Karpas-422 (cell line): Measurements from ENCODE around the gene STXBP6. TPM values are rescaled to one million over a fixed set of nuclear protein-coding genes. Genes with fewer than 3 reads are reported as not detected.

ENCODE experiments used
- DNase-seq: peaks from one replicate; pipeline ENCODE4 v3.0.0-alpha.2; 2015
- H2AFZ ChIP-seq: fragments of 200-600 bp; sonication (generic); 2 replicates; pipeline ENCODE4 v1.6.1; 2014; ENCODE audit warnings: antibody characterized with exemption, low read length, mixed read lengths
- H3K27ac ChIP-seq: fragments of 200-600 bp; sonication (generic); 2 replicates; pipeline ENCODE4 v1.5.1; 2014; ENCODE audit warnings: mild to moderate bottlenecking, low read length, moderate library complexity
- H3K27me3 ChIP-seq: fragments of 200-600 bp; sonication (generic); 2 replicates; pipeline ENCODE4 v1.6.1; 2014; ENCODE audit warnings: low read length, mixed read lengths
- H3K36me3 ChIP-seq: fragments of 200-600 bp; sonication (generic); 2 replicates; pipeline ENCODE4 v1.6.1; 2014; ENCODE audit warnings: low read length, mixed read lengths; ENCODE audit not compliant: insufficient read depth
- H3K4me1 ChIP-seq: fragments of 200-600 bp; sonication (generic); 2 replicates; pipeline ENCODE4 v1.6.1; 2014; ENCODE audit warnings: mild to moderate bottlenecking, low read length, mixed read lengths
- H3K4me2 ChIP-seq: fragments of 200-600 bp; sonication (generic); 2 replicates; pipeline ENCODE4 v1.6.1; 2014; ENCODE audit warnings: low read length, low read depth, mild to moderate bottlenecking; ENCODE audit not compliant: poor library complexity, severe bottlenecking
- H3K4me3 ChIP-seq: fragments of 200-600 bp; sonication (generic); 2 replicates; pipeline ENCODE4 v1.5.1; 2014; ENCODE audit warnings: mild to moderate bottlenecking, antibody characterized with exemption, low read length, mixed read lengths
- H3K79me2 ChIP-seq: fragments of 200-600 bp; sonication (generic); 2 replicates; pipeline ENCODE4 v1.6.1; 2014; ENCODE audit warnings: mild to moderate bottlenecking, low read length, mixed read lengths
- H3K9ac ChIP-seq: fragments of 200-600 bp; sonication (generic); 2 replicates; pipeline ENCODE4 v1.6.0; 2014; ENCODE audit warnings: low read length
- H3K9me2 ChIP-seq: fragments of 200-600 bp; sonication (generic), shearing (Covaris generic); replicated peaks from 2 replicates; pipeline ENCODE4 v1.6.0; 2014; ENCODE audit warnings: mild to moderate bottlenecking, low read length, moderate library complexity; ENCODE audit not compliant: insufficient read depth
- H3K9me3 ChIP-seq: fragments of 300-700, 200-600 bp; sonication (generic); 2 replicates; pipeline ENCODE4 v1.6.1; 2014; ENCODE audit warnings: low read length, mixed read lengths
- H4K20me1 ChIP-seq: fragments of 200-600 bp; sonication (generic); 2 replicates; pipeline ENCODE4 v1.6.1; 2014; ENCODE audit warnings: mild to moderate bottlenecking, antibody characterized with exemption, low read length, low read depth; ENCODE audit not compliant: insufficient read depth
- total RNA-seq: library from RNA; depleted of rRNA; stranded (reverse); fragments of >200 nt; shearing (Covaris generic); gene quantifications from 2 replicates; pipeline ENCODE4 v1.2.3, GENCODE V29; 2014; ENCODE audit warnings: low replicate concordance

The STXBP6 gene
- total RNA-seq, 1 experiment from 2014 or later: 1.3 TPM

DNA sequence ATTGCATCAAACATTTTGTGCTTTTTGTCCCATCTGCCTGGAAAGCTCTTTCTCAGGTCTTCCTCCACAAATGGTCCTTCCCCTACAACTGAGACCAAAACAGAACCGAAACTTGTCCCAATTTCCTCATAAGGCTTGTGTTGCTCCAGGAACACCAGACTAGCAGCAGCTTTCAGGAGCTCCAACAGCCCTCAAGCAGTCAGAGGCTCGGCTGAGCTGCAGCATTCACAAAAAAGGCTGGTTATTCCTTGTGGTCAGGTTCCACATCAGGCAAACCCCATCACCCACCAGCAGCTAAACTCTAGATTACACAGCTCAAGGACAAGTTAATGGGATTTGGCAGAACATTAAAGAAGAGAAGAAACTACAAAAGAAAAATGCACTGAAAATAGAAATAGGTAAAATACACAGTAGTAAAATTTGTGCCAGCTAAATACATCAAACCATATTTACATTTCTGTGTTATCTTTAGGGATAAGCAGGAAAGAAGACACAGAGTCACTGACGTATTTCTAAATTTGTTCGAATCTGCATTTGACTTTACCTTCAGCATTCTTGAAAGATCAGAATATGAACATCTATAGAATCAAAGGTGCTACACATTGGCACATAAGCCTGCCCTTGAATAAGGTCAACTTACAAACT lies 141.2 kb downstream of the STXBP6 start:
- H3K4me2 ChIP-seq: no peak overlapping the region
- H3K27me3 ChIP-seq: no peaks in the 10 kb centered on the region
- no peak for DNase-seq
- H3K36me3 ChIP-seq: no peaks in the 10 kb centered on the region
- no peaks in the 10 kb centered on the region for H3K9me2 ChIP-seq
- no peak overlapping the region for H3K27ac ChIP-seq
- H3K4me3 ChIP-seq: no peak overlapping the region
- no peak overlapping the region for H2AFZ ChIP-seq
- no peak overlapping the region for H3K9ac ChIP-seq
- H3K9me3 ChIP-seq: no peaks in the 10 kb centered on the region
- no peaks in the 10 kb centered on the region for H4K20me1 ChIP-seq
- no peaks in the 10 kb centered on the region for H3K4me1 ChIP-seq
- H3K79me2 ChIP-seq: no peaks in the 10 kb centered on the region

DNA sequence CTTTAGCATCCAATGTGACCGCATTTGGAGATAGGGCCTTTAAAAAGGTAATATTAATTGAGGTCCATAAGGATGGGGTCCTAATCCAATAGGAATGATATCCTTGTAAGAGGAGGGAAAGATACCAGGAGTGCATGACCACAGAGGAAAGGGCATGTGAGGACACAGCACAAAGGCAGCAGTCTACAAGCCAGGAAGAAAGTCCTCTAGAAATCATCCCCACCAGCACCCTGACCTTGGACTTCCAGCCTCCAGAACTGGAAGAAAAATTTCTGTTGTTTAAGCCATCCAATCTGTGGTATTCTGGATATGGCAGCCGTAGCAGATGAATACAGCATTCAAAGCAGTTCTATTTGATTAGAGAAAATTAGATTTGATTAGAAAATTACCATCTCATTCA lies 145.4 kb downstream of the STXBP6 start:
- no peak overlapping the region for H3K9ac ChIP-seq
- H3K4me3 ChIP-seq: no peak overlapping the region
- no peak overlapping the region for H3K4me2 ChIP-seq
- no peaks in the 10 kb centered on the region for H3K4me1 ChIP-seq
- no peak overlapping the region for H2AFZ ChIP-seq
- no peaks in the 10 kb centered on the region for H3K9me2 ChIP-seq
- H3K27me3 ChIP-seq: no peaks in the 10 kb centered on the region
- H3K79me2 ChIP-seq: no peaks in the 10 kb centered on the region
- no peak for DNase-seq
- no peaks in the 10 kb centered on the region for H3K9me3 ChIP-seq
- H3K27ac ChIP-seq: no peak overlapping the region
- no peaks in the 10 kb centered on the region for H4K20me1 ChIP-seq
- no peaks in the 10 kb centered on the region for H3K36me3 ChIP-seq

DNA sequence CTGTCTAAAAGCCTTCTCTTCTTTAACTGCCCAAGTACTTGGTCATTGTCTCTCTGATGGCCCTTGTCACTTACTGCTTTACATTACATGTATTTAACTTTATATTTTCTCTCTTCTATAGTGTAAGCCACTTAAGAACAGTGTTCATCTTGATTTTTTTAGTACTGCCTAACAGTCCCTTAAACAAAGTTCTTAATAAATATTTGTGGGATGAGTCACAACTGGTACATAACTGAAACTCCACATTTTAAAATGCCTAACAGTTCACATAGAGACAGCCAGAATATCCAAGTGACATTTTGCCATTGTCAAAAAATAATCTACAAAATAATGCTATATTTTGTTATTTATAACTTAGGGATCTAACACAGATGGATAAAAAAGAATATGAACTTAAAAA lies 146.6 kb downstream of the STXBP6 start:
- Histone ChIP-seq H3K79me2 (no peaks in the 10 kb centered on the region), H3K4me2 (no peak overlapping the region), H3K4me3 (no peak overlapping the region), H3K9me2 (no peaks in the 10 kb centered on the region), H3K4me1 (no peaks in the 10 kb centered on the region), H3K9me3 (no peaks in the 10 kb centered on the region), H2AFZ (no peak overlapping the region), H3K27ac (no peak overlapping the region), H3K36me3 (no peaks in the 10 kb centered on the region), H3K27me3 (no peaks in the 10 kb centered on the region), H4K20me1 (no peaks in the 10 kb centered on the region), H3K9ac (no peak overlapping the region)
- DNase-seq: no peak

DNA sequence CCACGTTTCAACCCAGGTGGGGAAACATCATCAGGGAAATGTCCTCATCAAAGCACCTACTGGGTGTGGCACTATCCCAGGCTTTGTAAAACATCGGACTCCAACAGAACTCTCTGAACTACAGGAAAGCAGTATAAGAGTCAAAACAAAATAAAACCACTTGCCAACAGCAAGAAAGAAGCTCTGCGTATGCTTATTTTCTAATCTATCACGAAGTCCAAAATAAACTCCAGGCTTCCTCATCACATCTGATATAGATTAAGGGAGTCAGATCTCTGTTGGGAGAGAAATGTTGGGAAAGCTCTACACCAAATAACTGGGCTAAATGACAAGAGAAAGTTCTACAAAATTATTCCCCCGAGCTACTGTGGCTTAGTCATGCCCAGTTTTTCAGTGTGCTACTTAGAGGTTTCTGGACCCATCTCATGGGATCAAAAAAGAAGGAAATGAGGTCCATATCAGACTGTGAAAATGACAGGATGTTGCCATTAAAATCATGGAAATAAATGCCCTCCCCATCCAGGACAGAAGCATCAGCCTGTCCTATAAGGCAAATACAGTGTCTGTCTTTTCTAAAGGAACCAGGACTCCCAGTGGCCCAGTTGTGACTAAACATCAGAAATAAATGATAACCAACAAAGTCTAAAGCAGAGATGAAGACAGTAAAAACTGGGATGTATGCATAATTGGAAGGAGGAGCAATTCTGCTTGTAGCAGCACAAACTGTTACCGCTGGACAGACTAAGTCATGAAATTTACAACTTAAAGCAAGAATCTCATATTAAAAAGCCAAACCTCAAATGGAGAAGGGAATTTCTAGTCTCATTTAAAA lies 149.5 kb downstream of the STXBP6 start:
- no peak overlapping the region for H3K27ac ChIP-seq
- H4K20me1 ChIP-seq: no peaks in the 10 kb centered on the region
- no peaks in the 10 kb centered on the region for H3K27me3 ChIP-seq
- no peak overlapping the region for H3K4me2 ChIP-seq
- H3K9me3 ChIP-seq: 0 out of 2 replicates have a peak, but pooled peaks cover 3% of the 10 kb centered on the region
- no peaks in the 10 kb centered on the region for H3K79me2 ChIP-seq
- DNase-seq: no peak
- H3K9ac ChIP-seq: no peak overlapping the region
- no peaks in the 10 kb centered on the region for H3K9me2 ChIP-seq
- H2AFZ ChIP-seq: no peak overlapping the region
- no peaks in the 10 kb centered on the region for H3K36me3 ChIP-seq
- H3K4me1 ChIP-seq: no peaks in the 10 kb centered on the region
- H3K4me3 ChIP-seq: no peak overlapping the region

DNA sequence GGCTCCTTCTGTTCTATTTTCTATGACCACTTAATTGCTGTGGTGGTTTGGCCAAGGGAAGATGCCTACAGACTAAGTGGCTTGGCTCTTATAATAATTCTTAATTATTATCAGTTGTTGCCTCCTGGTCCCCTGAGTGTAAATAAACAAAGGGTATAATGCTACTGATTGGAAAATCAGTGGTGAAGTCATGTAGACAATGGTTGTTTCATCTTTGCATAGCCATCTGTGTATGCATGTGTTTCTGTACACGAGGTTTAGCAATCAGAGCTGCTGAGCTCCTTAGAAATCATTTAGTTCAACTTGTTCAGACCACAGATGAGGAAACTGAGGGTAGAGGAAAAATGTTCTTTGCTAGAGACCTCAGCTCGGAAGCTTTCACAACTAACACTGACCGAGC lies 152.2 kb downstream of the STXBP6 start:
- Histone ChIP-seq H3K4me2 (no peak overlapping the region), H3K9me2 (no peaks in the 10 kb centered on the region), H3K27ac (no peak overlapping the region), H3K4me1 (no peaks in the 10 kb centered on the region), H3K4me3 (no peak overlapping the region), H3K9me3 (peaks cover 3% of the 10 kb centered on the region; the same call in 1 of the 2 replicates), H2AFZ (no peak overlapping the region), H3K79me2 (no peaks in the 10 kb centered on the region), H4K20me1 (no peaks in the 10 kb centered on the region), H3K27me3 (no peaks in the 10 kb centered on the region), H3K9ac (no peak overlapping the region), H3K36me3 (no peaks in the 10 kb centered on the region)
- no peak for DNase-seq

DNA sequence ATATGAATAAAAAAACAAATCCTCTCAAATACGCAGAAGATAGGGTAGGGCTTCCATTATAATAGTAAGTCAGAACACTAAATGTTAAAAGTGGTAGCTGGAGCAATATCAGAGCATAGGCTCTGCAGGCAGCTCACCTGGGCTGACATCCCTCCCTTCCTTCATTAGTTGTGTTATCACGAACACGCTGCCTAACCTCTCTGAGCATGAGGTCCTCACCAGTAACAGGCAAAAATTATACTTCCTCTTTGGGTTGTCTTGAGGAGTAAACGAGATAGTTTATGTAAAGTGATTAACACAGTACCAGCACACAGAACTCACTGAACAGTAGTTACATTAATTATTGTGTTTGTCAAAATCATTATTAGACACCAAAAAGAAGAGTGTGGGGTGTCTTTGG lies 154.3 kb downstream of the STXBP6 start:
- no peak for DNase-seq
- Histone ChIP-seq H3K4me1 (no peaks in the 10 kb centered on the region), H2AFZ (no peak overlapping the region), H3K9me2 (no peaks in the 10 kb centered on the region), H3K4me3 (no peak overlapping the region), H3K9me3 (peaks cover 3% of the 10 kb centered on the region; the same call in 1 of the 2 replicates), H4K20me1 (no peaks in the 10 kb centered on the region), H3K79me2 (no peaks in the 10 kb centered on the region), H3K27me3 (no peaks in the 10 kb centered on the region), H3K36me3 (no peaks in the 10 kb centered on the region), H3K4me2 (no peak overlapping the region), H3K9ac (no peak overlapping the region), H3K27ac (no peak overlapping the region)

DNA sequence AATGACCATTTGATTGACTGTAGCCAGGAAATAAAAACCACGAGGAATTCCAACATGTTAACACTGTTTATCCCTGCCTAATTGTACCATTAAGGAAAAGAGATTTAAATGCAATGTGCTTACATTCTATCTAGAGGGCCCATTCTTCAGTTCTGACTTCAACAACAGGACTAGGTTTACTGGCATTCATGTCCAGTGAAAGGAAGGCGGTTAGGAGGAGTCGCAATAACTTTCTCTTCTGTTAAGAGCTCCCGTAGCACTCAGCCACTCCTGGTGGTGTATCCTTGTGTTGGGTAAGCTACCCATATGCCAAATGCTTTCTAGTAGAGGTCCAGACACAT lies 154.7 kb downstream of the STXBP6 start:
- no peaks in the 10 kb centered on the region for H3K79me2 ChIP-seq
- DNase-seq: no peak
- no peaks in the 10 kb centered on the region for H3K4me1 ChIP-seq
- H2AFZ ChIP-seq: no peak overlapping the region
- H3K4me3 ChIP-seq: no peak overlapping the region
- no peaks in the 10 kb centered on the region for H3K36me3 ChIP-seq
- H3K9me2 ChIP-seq: no peaks in the 10 kb centered on the region
- H3K9ac ChIP-seq: no peak overlapping the region
- H4K20me1 ChIP-seq: no peaks in the 10 kb centered on the region
- H3K4me2 ChIP-seq: no peak overlapping the region
- no peak overlapping the region for H3K27ac ChIP-seq
- H3K27me3 ChIP-seq: no peaks in the 10 kb centered on the region
- peaks cover 3% of the 10 kb centered on the region; the same call in 1 of the 2 replicates for H3K9me3 ChIP-seq

DNA sequence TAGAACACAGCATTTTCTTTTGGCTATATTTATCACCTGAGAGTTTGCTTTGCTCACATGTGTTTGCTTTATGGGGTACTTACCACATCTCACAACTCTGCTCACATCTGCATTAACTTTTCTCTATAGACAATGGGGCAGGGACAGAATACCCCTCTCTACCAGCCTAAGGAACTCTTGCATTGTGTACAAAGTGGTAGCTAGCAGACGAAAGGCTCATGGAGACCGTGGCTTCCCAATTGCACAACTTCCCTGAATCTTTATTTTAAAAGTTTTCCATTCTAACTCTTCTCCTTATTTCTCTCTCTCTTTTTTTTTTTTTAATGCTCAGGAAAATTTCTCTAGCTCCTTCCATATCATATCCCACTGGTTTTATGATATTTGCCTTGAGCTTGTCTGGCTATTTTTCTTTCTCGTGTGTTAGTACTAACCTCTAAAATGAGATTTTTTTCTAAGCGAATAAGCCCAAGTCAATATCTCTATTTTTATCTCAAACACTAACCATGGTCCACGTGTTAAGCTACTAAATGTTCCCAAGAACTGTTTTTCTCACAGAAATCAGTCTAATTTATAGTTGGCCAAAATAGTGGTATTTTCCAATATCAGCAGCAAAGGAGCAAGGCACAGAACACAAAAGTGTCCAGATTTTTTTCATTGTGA lies 155.2 kb downstream of the STXBP6 start:
- no peaks in the 10 kb centered on the region for H3K4me1 ChIP-seq
- H2AFZ ChIP-seq: no peak overlapping the region
- no peak overlapping the region for H3K9ac ChIP-seq
- no peaks in the 10 kb centered on the region for H4K20me1 ChIP-seq
- H3K4me2 ChIP-seq: no peak overlapping the region
- H3K79me2 ChIP-seq: no peaks in the 10 kb centered on the region
- H3K4me3 ChIP-seq: no peak overlapping the region
- H3K9me2 ChIP-seq: no peaks in the 10 kb centered on the region
- no peak for DNase-seq
- H3K27me3 ChIP-seq: no peaks in the 10 kb centered on the region
- H3K9me3 ChIP-seq: peaks cover 8% of the 10 kb centered on the region
- no peak overlapping the region for H3K27ac ChIP-seq
- H3K36me3 ChIP-seq: no peaks in the 10 kb centered on the region
